Measurements from ENCODE around the gene NEK7.

NEK7 gene

GRCh38 chr1:198151688-198152087 is 5.1 kb upstream of the NEK7 start:
- no peak overlapping the region for H3K4me3 ChIP-seq (ENCODE audit: low read depth, low read length)
- H3K9me3 ChIP-seq (ENCODE audit: control insufficient read depth, insufficient read depth, low read length), result no peaks in the 10 kb centered on the region
- H3K4me1 ChIP-seq (ENCODE audit: control insufficient read depth, insufficient read depth, low read length), result peaks cover 2% of the 10 kb centered on the region
- no peaks in the 10 kb centered on the region for H3K36me3 ChIP-seq (ENCODE audit: control insufficient read depth, insufficient read depth, low read length)
- no peak overlapping the region for H3K9ac ChIP-seq (ENCODE audit: low read depth, low read length)
- H3K27me3 ChIP-seq (ENCODE audit: control insufficient read depth, insufficient read depth, low read length), result no peaks in the 10 kb centered on the region

GRCh38 chr1:198153103-198153502 is 3.7 kb upstream of the NEK7 start:
- Histone ChIP-seq H3K27me3 (ENCODE audit: control insufficient read depth, insufficient read depth, low read length) (no peaks in the 10 kb centered on the region), H3K36me3 (ENCODE audit: control insufficient read depth, insufficient read depth, low read length) (no peaks in the 10 kb centered on the region), H3K9ac (ENCODE audit: low read depth, low read length) (no peak overlapping the region), H3K4me1 (ENCODE audit: control insufficient read depth, insufficient read depth, low read length) (peaks cover 4% of the 10 kb centered on the region), H3K4me3 (ENCODE audit: low read depth, low read length) (no peak overlapping the region), H3K9me3 (ENCODE audit: control insufficient read depth, insufficient read depth, low read length) (no peaks in the 10 kb centered on the region)

- no peaks in the 10 kb centered on the region for H3K36me3 ChIP-seq (ENCODE audit: control insufficient read depth, insufficient read depth, low read length)
- no peaks in the 10 kb centered on the region for H3K27me3 ChIP-seq (ENCODE audit: control insufficient read depth, insufficient read depth, low read length)
- H3K4me1 ChIP-seq (ENCODE audit: control insufficient read depth, insufficient read depth, low read length), result peaks cover 9% of the 10 kb centered on the region
- no peak overlapping the region for H3K9ac ChIP-seq (ENCODE audit: low read depth, low read length)
- H3K9me3 ChIP-seq (ENCODE audit: control insufficient read depth, insufficient read depth, low read length), result no peaks in the 10 kb centered on the region
- H3K4me3 ChIP-seq (ENCODE audit: low read depth, low read length), result no peak overlapping the region
These were observed 3.0 kb upstream of the NEK7 start for GRCh38 chr1:198153804-198154203.

- H3K36me3 ChIP-seq (ENCODE audit: control insufficient read depth, insufficient read depth, low read length), result no peaks in the 10 kb centered on the region
- peaks cover 18% of the 10 kb centered on the region for H3K4me1 ChIP-seq (ENCODE audit: control insufficient read depth, insufficient read depth, low read length)
- no peak overlapping the region for H3K4me3 ChIP-seq (ENCODE audit: low read depth, low read length)
- H3K27me3 ChIP-seq (ENCODE audit: control insufficient read depth, insufficient read depth, low read length), result no peaks in the 10 kb centered on the region
- H3K9ac ChIP-seq (ENCODE audit: low read depth, low read length), result no peak overlapping the region
- no peaks in the 10 kb centered on the region for H3K9me3 ChIP-seq (ENCODE audit: control insufficient read depth, insufficient read depth, low read length)
These were observed 1.5 kb upstream of the NEK7 start for GRCh38 chr1:198155253-198155652.

- H3K9ac ChIP-seq (ENCODE audit: low read depth, low read length), result peak overlapping the region; percentile 77
- H3K4me3 ChIP-seq (ENCODE audit: low read depth, low read length), result peak overlapping the region; percentile 84
- H3K4me1 ChIP-seq (ENCODE audit: control insufficient read depth, insufficient read depth, low read length), result peaks cover 20% of the 10 kb centered on the region
- no peaks in the 10 kb centered on the region for H3K36me3 ChIP-seq (ENCODE audit: control insufficient read depth, insufficient read depth, low read length)
- H3K27me3 ChIP-seq (ENCODE audit: control insufficient read depth, insufficient read depth, low read length), result no peaks in the 10 kb centered on the region
- no peaks in the 10 kb centered on the region for H3K9me3 ChIP-seq (ENCODE audit: control insufficient read depth, insufficient read depth, low read length)
These were observed 570 bp upstream of the NEK7 start for GRCh38 chr1:198156111-198156744.

- Histone ChIP-seq H3K9ac (ENCODE audit: low read depth, low read length) (peak overlapping the region; percentile 55), H3K27me3 (ENCODE audit: control insufficient read depth, insufficient read depth, low read length) (no peaks in the 10 kb centered on the region), H3K9me3 (ENCODE audit: control insufficient read depth, insufficient read depth, low read length) (no peaks in the 10 kb centered on the region), H3K4me1 (ENCODE audit: control insufficient read depth, insufficient read depth, low read length) (peaks cover 23% of the 10 kb centered on the region), H3K4me3 (ENCODE audit: low read depth, low read length) (peak overlapping the region; percentile 84), H3K36me3 (ENCODE audit: control insufficient read depth, insufficient read depth, low read length) (no peaks in the 10 kb centered on the region)
These were observed 546 bp downstream of the NEK7 start for GRCh38 chr1:198157241-198157846.

GRCh38 chr1:198157847-198158725 is 1.3 kb downstream of the NEK7 start:
- Histone ChIP-seq H3K36me3 (ENCODE audit: control insufficient read depth, insufficient read depth, low read length) (no peaks in the 10 kb centered on the region), H3K4me1 (ENCODE audit: control insufficient read depth, insufficient read depth, low read length) (peaks cover 26% of the 10 kb centered on the region), H3K4me3 (ENCODE audit: low read depth, low read length) (peak overlapping the region; percentile 84), H3K9ac (ENCODE audit: low read depth, low read length) (peak overlapping the region; percentile 91), H3K9me3 (ENCODE audit: control insufficient read depth, insufficient read depth, low read length) (no peaks in the 10 kb centered on the region), H3K27me3 (ENCODE audit: control insufficient read depth, insufficient read depth, low read length) (no peaks in the 10 kb centered on the region)

- H3K4me3 ChIP-seq (ENCODE audit: low read depth, low read length), result peak overlapping the region; percentile 84
- no peaks in the 10 kb centered on the region for H3K9me3 ChIP-seq (ENCODE audit: control insufficient read depth, insufficient read depth, low read length)
- H3K36me3 ChIP-seq (ENCODE audit: control insufficient read depth, insufficient read depth, low read length), result no peaks in the 10 kb centered on the region
- H3K4me1 ChIP-seq (ENCODE audit: control insufficient read depth, insufficient read depth, low read length), result peaks cover 26% of the 10 kb centered on the region
- no peaks in the 10 kb centered on the region for H3K27me3 ChIP-seq (ENCODE audit: control insufficient read depth, insufficient read depth, low read length)
- H3K9ac ChIP-seq (ENCODE audit: low read depth, low read length), result peak overlapping the region; percentile 91
These were observed 2.2 kb downstream of the NEK7 start for GRCh38 chr1:198158735-198159589.

GRCh38 chr1:198160222-198160621 is 3.4 kb downstream of the NEK7 start:
- peaks cover 26% of the 10 kb centered on the region for H3K4me1 ChIP-seq (ENCODE audit: control insufficient read depth, insufficient read depth, low read length)
- no peaks in the 10 kb centered on the region for H3K36me3 ChIP-seq (ENCODE audit: control insufficient read depth, insufficient read depth, low read length)
- H3K9me3 ChIP-seq (ENCODE audit: control insufficient read depth, insufficient read depth, low read length), result no peaks in the 10 kb centered on the region
- H3K27me3 ChIP-seq (ENCODE audit: control insufficient read depth, insufficient read depth, low read length), result no peaks in the 10 kb centered on the region
- H3K4me3 ChIP-seq (ENCODE audit: low read depth, low read length), result no peak overlapping the region
- no peak overlapping the region for H3K9ac ChIP-seq (ENCODE audit: low read depth, low read length)

GRCh38 chr1:198160946-198161614 is 4.3 kb downstream of the NEK7 start:
- no peak overlapping the region for H3K9ac ChIP-seq (ENCODE audit: low read depth, low read length)

GRCh38 chr1:198161718-198162090 is 4.9 kb downstream of the NEK7 start:
- Histone ChIP-seq H3K36me3 (ENCODE audit: control insufficient read depth, insufficient read depth, low read length) (no peaks in the 10 kb centered on the region), H3K9ac (ENCODE audit: low read depth, low read length) (no peak overlapping the region), H3K9me3 (ENCODE audit: control insufficient read depth, insufficient read depth, low read length) (no peaks in the 10 kb centered on the region), H3K4me3 (ENCODE audit: low read depth, low read length) (no peak overlapping the region), H3K27me3 (ENCODE audit: control insufficient read depth, insufficient read depth, low read length) (no peaks in the 10 kb centered on the region), H3K4me1 (ENCODE audit: control insufficient read depth, insufficient read depth, low read length) (peaks cover 24% of the 10 kb centered on the region)

More at GRCh38 chr1:198160946-198161614, 4.3 kb downstream of the NEK7 start:
- peaks cover 24% of the 10 kb centered on the region for H3K4me1 ChIP-seq (ENCODE audit: control insufficient read depth, insufficient read depth, low read length)
- no peaks in the 10 kb centered on the region for H3K27me3 ChIP-seq (ENCODE audit: control insufficient read depth, insufficient read depth, low read length)
- H3K36me3 ChIP-seq (ENCODE audit: control insufficient read depth, insufficient read depth, low read length), result no peaks in the 10 kb centered on the region
- H3K9me3 ChIP-seq (ENCODE audit: control insufficient read depth, insufficient read depth, low read length), result no peaks in the 10 kb centered on the region
- no peak overlapping the region for H3K4me3 ChIP-seq (ENCODE audit: low read depth, low read length)

Data from iPS-15b (cell line).